ENCODE results near the gene RPS18.

- TF ChIP-seq, protein P1, sequence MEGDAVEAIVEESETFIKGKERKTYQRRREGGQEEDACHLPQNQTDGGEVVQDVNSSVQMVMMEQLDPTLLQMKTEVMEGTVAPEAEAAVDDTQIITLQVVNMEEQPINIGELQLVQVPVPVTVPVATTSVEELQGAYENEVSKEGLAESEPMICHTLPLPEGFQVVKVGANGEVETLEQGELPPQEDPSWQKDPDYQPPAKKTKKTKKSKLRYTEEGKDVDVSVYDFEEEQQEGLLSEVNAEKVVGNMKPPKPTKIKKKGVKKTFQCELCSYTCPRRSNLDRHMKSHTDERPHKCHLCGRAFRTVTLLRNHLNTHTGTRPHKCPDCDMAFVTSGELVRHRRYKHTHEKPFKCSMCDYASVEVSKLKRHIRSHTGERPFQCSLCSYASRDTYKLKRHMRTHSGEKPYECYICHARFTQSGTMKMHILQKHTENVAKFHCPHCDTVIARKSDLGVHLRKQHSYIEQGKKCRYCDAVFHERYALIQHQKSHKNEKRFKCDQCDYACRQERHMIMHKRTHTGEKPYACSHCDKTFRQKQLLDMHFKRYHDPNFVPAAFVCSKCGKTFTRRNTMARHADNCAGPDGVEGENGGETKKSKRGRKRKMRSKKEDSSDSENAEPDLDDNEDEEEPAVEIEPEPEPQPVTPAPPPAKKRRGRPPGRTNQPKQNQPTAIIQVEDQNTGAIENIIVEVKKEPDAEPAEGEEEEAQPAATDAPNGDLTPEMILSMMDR (conservative IDR thresholded peaks at IDR 0.05; ENCODE audit: low read depth, low read length) = no peak
- TF ChIP-seq CEBPB (IDR thresholded peaks at IDR 0.05; ENCODE audit: low read depth, low read length) (no peak), MXI1 (IDR thresholded peaks at IDR 0.05; ENCODE audit: borderline replicate concordance, low read depth, low read length) (no peak), POLR2A (IDR thresholded peaks at IDR 0.05; ENCODE audit: low read depth, low read length) (no peak), FOS (IDR thresholded peaks at IDR 0.05; ENCODE audit: low read depth, low read length) (no peak), RAD21 (IDR thresholded peaks at IDR 0.05; ENCODE audit: low read length) (no peak)
- TF ChIP-seq, protein P2, sequence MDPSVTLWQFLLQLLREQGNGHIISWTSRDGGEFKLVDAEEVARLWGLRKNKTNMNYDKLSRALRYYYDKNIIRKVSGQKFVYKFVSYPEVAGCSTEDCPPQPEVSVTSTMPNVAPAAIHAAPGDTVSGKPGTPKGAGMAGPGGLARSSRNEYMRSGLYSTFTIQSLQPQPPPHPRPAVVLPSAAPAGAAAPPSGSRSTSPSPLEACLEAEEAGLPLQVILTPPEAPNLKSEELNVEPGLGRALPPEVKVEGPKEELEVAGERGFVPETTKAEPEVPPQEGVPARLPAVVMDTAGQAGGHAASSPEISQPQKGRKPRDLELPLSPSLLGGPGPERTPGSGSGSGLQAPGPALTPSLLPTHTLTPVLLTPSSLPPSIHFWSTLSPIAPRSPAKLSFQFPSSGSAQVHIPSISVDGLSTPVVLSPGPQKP (IDR thresholded peaks at IDR 0.05; ENCODE audit: borderline replicate concordance, low read depth, low read length) = no peak
These were observed 51.7 kb downstream of the RPS18 start for GRCh38 chr6:33323623-33323948.
